Activated naive CD4-positive, alpha-beta T cell treated with anti-CD3 and anti-CD28 coated beads, Interleukin-2, amount 50 U/mL, for 16 hours (primary cell): ENCODE measurements around the gene DPYSL3.
"Not testable (repeated sequence)": the region's sequence is repeated elsewhere in the genome, so short reads cannot be mapped to it uniquely, and the experiment has no call there.

ENCODE experiments used
- DNase-seq: peaks from one replicate; pipeline ENCODE4 v3.0.0-alpha.2; 2020

The DPYSL3 gene

GRCh38 chr5:147509710-147510651 is at the start of gene DPYSL3:
DPYSL3 (minus strand) TSS chr5:147510068; CDS start chr5:147509858, 210 bp downstream.
- DNase-seq, result peak; percentile 8

- no peak for DNase-seq
Measured at GRCh38 chr5:147558826-147559225, 49.0 kb upstream of the DPYSL3 start.

- DNase-seq, result no peak
Measured at GRCh38 chr5:147557876-147558745, 48.2 kb upstream of the DPYSL3 start.

- no peak for DNase-seq
Measured at GRCh38 chr5:147555176-147555575, 45.3 kb upstream of the DPYSL3 start.

GRCh38 chr5:147554261-147554817 is 44.5 kb upstream of the DPYSL3 start:
- DNase-seq, result no peak

- DNase-seq, result not testable (repeated sequence)
Measured at GRCh38 chr5:147553817-147554216, 43.9 kb upstream of the DPYSL3 start.

GRCh38 chr5:147552897-147553296 is 43.0 kb upstream of the DPYSL3 start:
- DNase-seq, result no peak

GRCh38 chr5:147551677-147552076 is 41.8 kb upstream of the DPYSL3 start:
- DNase-seq, result no peak

GRCh38 chr5:147547730-147548129 is 37.9 kb upstream of the DPYSL3 start:
- no peak for DNase-seq

GRCh38 chr5:147544556-147544955 is 34.7 kb upstream of the DPYSL3 start:
- no peak for DNase-seq

GRCh38 chr5:147539053-147539452 is 29.2 kb upstream of the DPYSL3 start:
- DNase-seq, result no peak

GRCh38 chr5:147538236-147538635 is 28.4 kb upstream of the DPYSL3 start:
- DNase-seq, result no peak

- no peak for DNase-seq
Measured at GRCh38 chr5:147534172-147534951, 24.5 kb upstream of the DPYSL3 start.

- DNase-seq, result no peak
Measured at GRCh38 chr5:147532156-147532555, 22.3 kb upstream of the DPYSL3 start.

GRCh38 chr5:147530530-147531389 is 20.9 kb upstream of the DPYSL3 start:
- DNase-seq, result no peak

- no peak for DNase-seq
Measured at GRCh38 chr5:147523069-147523468, 13.2 kb upstream of the DPYSL3 start.

GRCh38 chr5:147522435-147522834 is 12.6 kb upstream of the DPYSL3 start:
- no peak for DNase-seq

GRCh38 chr5:147520450-147520849 is 10.6 kb upstream of the DPYSL3 start:
- DNase-seq, result no peak

GRCh38 chr5:147519380-147519779 is 9.5 kb upstream of the DPYSL3 start:
- no peak for DNase-seq

- DNase-seq, result no peak
Measured at GRCh38 chr5:147517383-147517782, 7.5 kb upstream of the DPYSL3 start.

GRCh38 chr5:147515269-147515668 is 5.4 kb upstream of the DPYSL3 start:
- DNase-seq, result no peak
